Astrocyte (in vitro differentiated cells and primary cell): ENCODE data around the gene TYW3. TPM values are rescaled to one million over a fixed set of nuclear protein-coding genes. Genes with fewer than 3 reads are reported as not detected.
A peak's percentile ranks its signal among the peaks of the same experiment; 100 is the strongest.
"Not testable (repeated sequence)": the region's sequence is repeated elsewhere in the genome, so short reads cannot be mapped to it uniquely, and the experiment has no call there.

Experiments
- DNase-seq: peaks from one replicate; pipeline ENCODE4 v3.0.0-alpha.2; 2010; ENCODE audit warnings: low read depth
- FAIRE-seq: peaks from 2 replicates; lab custom pipeline; 2011; peaks lifted over from hg19 to GRCh38; lab: Jason Lieb, UNC
- H2AFZ ChIP-seq: 2 replicates; pipeline ENCODE4 v1.6.0; 2012; ENCODE audit warnings: low read depth, low read length, inconsistent platforms
- H3K27ac ChIP-seq: 2 replicates; pipeline ENCODE4 v1.5.1; 2011; ENCODE audit warnings: low read depth, low read length, inconsistent platforms
- H3K27me3 ChIP-seq: 2 replicates; pipeline ENCODE4 v1.6.0; 2011; ENCODE audit warnings: low read length, inconsistent platforms; ENCODE audit not compliant: insufficient read depth
- H3K36me3 ChIP-seq: 2 replicates; pipeline ENCODE4 v1.5.1; 2011; ENCODE audit warnings: low read length, inconsistent platforms; ENCODE audit not compliant: insufficient read depth
- H3K4me1 ChIP-seq: 2 replicates; pipeline ENCODE4 v1.5.1; 2011; ENCODE audit warnings: low read length, inconsistent platforms; ENCODE audit not compliant: insufficient read depth
- H3K4me2 ChIP-seq: 2 replicates; pipeline ENCODE4 v1.6.0; 2012; ENCODE audit warnings: low read length, inconsistent platforms
- H3K4me3 ChIP-seq: 2 replicates; pipeline ENCODE4 v1.5.1; 2011; ENCODE audit warnings: low read depth, mild to moderate bottlenecking, low read length, inconsistent platforms; ENCODE audit not compliant: insufficient read depth
- H3K79me2 ChIP-seq: 2 replicates; pipeline ENCODE4 v1.6.0; 2012; ENCODE audit warnings: mild to moderate bottlenecking, low read length, inconsistent platforms; ENCODE audit not compliant: insufficient read depth
- H3K9ac ChIP-seq: 2 replicates; pipeline ENCODE4 v1.6.0; 2012; ENCODE audit warnings: mild to moderate bottlenecking, low read length, inconsistent platforms
- H3K9me3 ChIP-seq: 2 replicates; pipeline ENCODE4 v1.5.1; 2012; ENCODE audit warnings: low read depth, mild to moderate bottlenecking, low read length, inconsistent platforms; ENCODE audit not compliant: insufficient read depth
- H4K20me1 ChIP-seq: 2 replicates; pipeline ENCODE4 v1.6.0; 2012; ENCODE audit warnings: low read length, inconsistent platforms; ENCODE audit not compliant: insufficient read depth
- H3K27ac Mint-ChIP-seq: one replicate; pipeline ENCODE4 v1.8.0; 2021; ENCODE audit warnings: mild to moderate bottlenecking, mixed read lengths; ENCODE audit not compliant: unreplicated experiment
- H3K27me3 Mint-ChIP-seq: one replicate; pipeline ENCODE4 v1.8.0; 2021; ENCODE audit warnings: low read depth, mixed read lengths; ENCODE audit not compliant: unreplicated experiment
- H3K36me3 Mint-ChIP-seq: one replicate; pipeline ENCODE4 v1.8.0; 2021; ENCODE audit warnings: low read depth, mixed read lengths; ENCODE audit not compliant: unreplicated experiment
- H3K4me1 Mint-ChIP-seq: one replicate; pipeline ENCODE4 v1.8.0; 2021; ENCODE audit warnings: low read depth, mixed read lengths; ENCODE audit not compliant: unreplicated experiment
- H3K4me3 Mint-ChIP-seq: one replicate; pipeline ENCODE4 v1.8.0; 2021; ENCODE audit warnings: mild to moderate bottlenecking, moderate library complexity, mixed read lengths; ENCODE audit not compliant: unreplicated experiment
- H3K9me3 Mint-ChIP-seq: one replicate; pipeline ENCODE4 v1.8.0; 2021; ENCODE audit warnings: mild to moderate bottlenecking, mixed read lengths; ENCODE audit not compliant: unreplicated experiment
- EZH2 ChIP-seq: IDR thresholded peaks from 2 replicates; pipeline ENCODE4 v1.6.1; 2012; ENCODE audit warnings: mild to moderate bottlenecking, low read length, inconsistent platforms; ENCODE audit not compliant: insufficient read depth
- total RNA-seq: library from RNA; stranded (reverse); gene quantifications from 2 replicates; pipeline ENCODE4 v1.2.1, GENCODE V29; 2021
- TF ChIP-seq, protein P1 (sequence below): IDR thresholded peaks from 2 replicates; pipeline ENCODE4 v1.5.1; 2011; ENCODE audit warnings: low read depth, mild to moderate bottlenecking, inconsistent platforms, low read length, moderate library complexity; ENCODE audit not compliant: insufficient read depth

The TYW3 gene
- total RNA-seq, 1 donor from 2014 or later = 19.4 TPM

- peaks cover 9% of the 10 kb centered on the region for H3K36me3 Mint-ChIP-seq
- peaks cover 1% of the 10 kb centered on the region for H3K9me3 Mint-ChIP-seq
- Histone ChIP-seq H3K4me3 (peak overlapping the region; percentile 94), H3K27me3 (no peaks in the 10 kb centered on the region), H3K36me3 (peaks cover 16% of the 10 kb centered on the region), H3K4me1 (peaks cover 19% of the 10 kb centered on the region), H3K9ac (peak overlapping the region; percentile 94), H2AFZ (peak overlapping the region; percentile 98), H3K9me3 (no peaks in the 10 kb centered on the region), H3K4me2 (peak overlapping the region; percentile 92), H3K27ac (peak overlapping the region; percentile 91), H4K20me1 (no peaks in the 10 kb centered on the region), H3K79me2 (peaks cover 58% of the 10 kb centered on the region)
- H3K4me1 Mint-ChIP-seq = peaks cover 31% of the 10 kb centered on the region
- TF ChIP-seq, protein P1, sequence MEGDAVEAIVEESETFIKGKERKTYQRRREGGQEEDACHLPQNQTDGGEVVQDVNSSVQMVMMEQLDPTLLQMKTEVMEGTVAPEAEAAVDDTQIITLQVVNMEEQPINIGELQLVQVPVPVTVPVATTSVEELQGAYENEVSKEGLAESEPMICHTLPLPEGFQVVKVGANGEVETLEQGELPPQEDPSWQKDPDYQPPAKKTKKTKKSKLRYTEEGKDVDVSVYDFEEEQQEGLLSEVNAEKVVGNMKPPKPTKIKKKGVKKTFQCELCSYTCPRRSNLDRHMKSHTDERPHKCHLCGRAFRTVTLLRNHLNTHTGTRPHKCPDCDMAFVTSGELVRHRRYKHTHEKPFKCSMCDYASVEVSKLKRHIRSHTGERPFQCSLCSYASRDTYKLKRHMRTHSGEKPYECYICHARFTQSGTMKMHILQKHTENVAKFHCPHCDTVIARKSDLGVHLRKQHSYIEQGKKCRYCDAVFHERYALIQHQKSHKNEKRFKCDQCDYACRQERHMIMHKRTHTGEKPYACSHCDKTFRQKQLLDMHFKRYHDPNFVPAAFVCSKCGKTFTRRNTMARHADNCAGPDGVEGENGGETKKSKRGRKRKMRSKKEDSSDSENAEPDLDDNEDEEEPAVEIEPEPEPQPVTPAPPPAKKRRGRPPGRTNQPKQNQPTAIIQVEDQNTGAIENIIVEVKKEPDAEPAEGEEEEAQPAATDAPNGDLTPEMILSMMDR = peak; percentile 85
- TF ChIP-seq EZH2 = no peak
- peak overlapping the region; percentile 98 for H3K27ac Mint-ChIP-seq
- peak overlapping the region; percentile 98 for H3K4me3 Mint-ChIP-seq
- DNase-seq (peak; percentile 64), FAIRE-seq (no peak)
- no peaks in the 10 kb centered on the region for H3K27me3 Mint-ChIP-seq
These were observed 892 bp downstream of the TYW3 start for GRCh38 chr1:74733604-74734484.

GRCh38 chr1:74737333-74737732 lies 4.4 kb downstream of the TYW3 start:
- Histone ChIP-seq H2AFZ (no peak overlapping the region), H3K4me2 (no peak overlapping the region), H3K27me3 (no peaks in the 10 kb centered on the region), H3K4me3 (no peak overlapping the region), H3K79me2 (peaks cover 39% of the 10 kb centered on the region), H3K4me1 (peaks cover 6% of the 10 kb centered on the region), H3K9ac (no peak overlapping the region), H3K9me3 (no peaks in the 10 kb centered on the region), H3K27ac (no peak overlapping the region), H3K36me3 (peaks cover 29% of the 10 kb centered on the region), H4K20me1 (no peaks in the 10 kb centered on the region)
- H3K27me3 Mint-ChIP-seq = no peaks in the 10 kb centered on the region
- no peak overlapping the region for H3K4me3 Mint-ChIP-seq
- H3K4me1 Mint-ChIP-seq = peaks cover 8% of the 10 kb centered on the region
- TF ChIP-seq, protein P1 = no peak
- no peak for TF ChIP-seq EZH2
- peaks cover 3% of the 10 kb centered on the region for H3K9me3 Mint-ChIP-seq
- DNase-seq (no peak), FAIRE-seq (no peak)
- no peak overlapping the region for H3K27ac Mint-ChIP-seq
- H3K36me3 Mint-ChIP-seq = peaks cover 34% of the 10 kb centered on the region

DNA sequence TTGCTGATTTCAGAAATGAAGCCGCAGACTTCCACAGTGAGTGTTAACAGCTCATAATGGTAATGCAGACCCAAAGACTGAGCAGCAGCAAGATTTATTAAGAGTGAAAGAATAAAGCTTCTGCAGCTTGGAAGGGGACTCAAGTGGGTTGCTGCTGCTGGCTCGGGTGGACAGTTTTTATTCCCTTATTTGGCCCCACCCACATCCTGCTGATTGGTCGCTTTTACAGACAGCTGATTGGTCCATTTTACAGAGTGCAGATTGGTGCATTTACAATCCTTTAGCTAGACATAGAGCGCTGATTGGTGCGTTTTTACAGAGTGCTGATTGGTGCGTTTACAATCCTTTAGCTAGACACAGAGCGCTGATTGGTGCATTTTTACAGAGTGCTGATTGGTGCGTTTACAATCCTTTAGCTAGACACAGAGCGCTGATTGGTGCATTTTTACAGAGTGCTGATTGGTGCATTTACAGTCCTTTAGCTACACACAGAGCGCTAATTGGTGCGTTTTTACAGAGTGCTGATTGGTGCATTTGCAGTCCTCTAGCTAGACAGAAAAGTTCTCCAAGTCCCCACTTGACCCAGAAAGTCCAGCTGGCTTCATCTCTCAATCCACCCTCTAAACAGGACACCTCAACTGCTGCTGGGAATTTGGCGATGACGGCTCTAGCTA lies 7.5 kb downstream of the TYW3 start:
- not testable (repeated sequence) for H3K4me3 Mint-ChIP-seq, H3K4me3 ChIP-seq, H3K27me3 ChIP-seq, H3K27ac ChIP-seq, H3K9me3 Mint-ChIP-seq, H2AFZ ChIP-seq, H3K27me3 Mint-ChIP-seq, H3K4me1 Mint-ChIP-seq, H3K9ac ChIP-seq, H3K4me1 ChIP-seq, H4K20me1 ChIP-seq, DNase-seq, H3K4me2 ChIP-seq, H3K9me3 ChIP-seq, H3K27ac Mint-ChIP-seq, FAIRE-seq
- H3K36me3 Mint-ChIP-seq = peaks cover 60% of the 10 kb centered on the region
- H3K79me2 ChIP-seq = peaks cover 20% of the 10 kb centered on the region
- H3K36me3 ChIP-seq = peaks cover 36% of the 10 kb centered on the region

DNA sequence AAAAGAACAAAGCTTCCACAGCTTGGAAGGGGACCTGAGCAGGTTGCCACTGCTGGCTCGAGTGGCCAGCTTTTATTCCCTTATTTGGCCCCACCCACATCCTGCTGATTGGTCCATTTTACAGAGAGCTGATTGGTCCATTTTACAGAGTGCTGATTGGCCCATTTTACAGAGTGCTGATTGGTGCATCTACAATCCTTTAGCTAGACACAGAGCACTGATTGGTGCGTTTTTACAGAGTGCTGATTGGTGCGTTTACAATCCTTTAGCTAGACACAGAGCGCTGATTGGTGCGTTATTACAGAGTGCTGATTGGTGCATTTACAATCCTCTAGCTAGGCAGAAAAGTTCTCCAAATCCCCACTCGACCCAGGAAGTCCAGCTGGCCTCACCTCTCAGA lies 12.3 kb downstream of the TYW3 start:
- peaks cover 17% of the 10 kb centered on the region for H3K36me3 ChIP-seq
- not testable (repeated sequence) for H3K4me3 Mint-ChIP-seq, H3K4me1 ChIP-seq, H3K9ac ChIP-seq, H3K4me3 ChIP-seq, H4K20me1 ChIP-seq, H3K27ac ChIP-seq, H3K4me2 ChIP-seq, H3K79me2 ChIP-seq, H3K4me1 Mint-ChIP-seq, H3K9me3 ChIP-seq, H3K27me3 ChIP-seq, H3K27ac Mint-ChIP-seq, DNase-seq, H3K27me3 Mint-ChIP-seq, FAIRE-seq, H2AFZ ChIP-seq, H3K9me3 Mint-ChIP-seq
- H3K36me3 Mint-ChIP-seq = peaks cover 49% of the 10 kb centered on the region
